ENCODE measurements around the gene CARD11.
"Not testable (repeated sequence)": the region's sequence is repeated elsewhere in the genome, so short reads cannot be mapped to it uniquely, and the experiment has no call there.

The CARD11 gene

GRCh38 chr7:3063016-3063753 is 19.5 kb upstream of the CARD11 start:
- DNase-seq = peak; percentile 66

GRCh38 chr7:3057066-3057420 is 13.4 kb upstream of the CARD11 start:
- DNase-seq = no peak

- no peak for DNase-seq
Observed at GRCh38 chr7:3056234-3057065, 12.8 kb upstream of the CARD11 start.

GRCh38 chr7:3055626-3056025 is 12.0 kb upstream of the CARD11 start:
- DNase-seq = no peak

- DNase-seq = peak; percentile 51
Observed at GRCh38 chr7:3042861-3043489, 692 bp downstream of the CARD11 start.

GRCh38 chr7:3041986-3042675 is 1.5 kb downstream of the CARD11 start:
- no peak for DNase-seq

- DNase-seq = no peak
Observed at GRCh38 chr7:3039787-3040186, 3.9 kb downstream of the CARD11 start.

GRCh38 chr7:3038011-3038410 is 5.7 kb downstream of the CARD11 start:
- DNase-seq = not testable (repeated sequence)

- DNase-seq = no peak
Observed at GRCh38 chr7:3037259-3037658, 6.4 kb downstream of the CARD11 start.

- DNase-seq = no peak
Observed at GRCh38 chr7:3034591-3035150, 9.0 kb downstream of the CARD11 start.

- DNase-seq = no peak
Observed at GRCh38 chr7:3033581-3033980, 10.1 kb downstream of the CARD11 start.

- DNase-seq = no peak
Observed at GRCh38 chr7:3033136-3033535, 10.5 kb downstream of the CARD11 start.

- DNase-seq = no peak
Observed at GRCh38 chr7:3032256-3032655, 11.4 kb downstream of the CARD11 start.

- DNase-seq = no peak
Observed at GRCh38 chr7:3029138-3029537, 14.5 kb downstream of the CARD11 start.

- DNase-seq = no peak
Observed at GRCh38 chr7:3028758-3029093, 14.9 kb downstream of the CARD11 start.

GRCh38 chr7:3028071-3028757 is 15.5 kb downstream of the CARD11 start:
- peak; percentile 50 for DNase-seq

GRCh38 chr7:3027005-3027845 is 16.4 kb downstream of the CARD11 start:
- DNase-seq = no peak

GRCh38 chr7:3025616-3026015 is 18.1 kb downstream of the CARD11 start:
- no peak for DNase-seq

GRCh38 chr7:3021825-3022224 is 21.8 kb downstream of the CARD11 start:
- no peak for DNase-seq

GRCh38 chr7:3021224-3021623 is 22.4 kb downstream of the CARD11 start:
- not testable (repeated sequence) for DNase-seq

GRCh38 chr7:3020416-3020815 is 23.3 kb downstream of the CARD11 start:
- no peak for DNase-seq
